Measurements from ENCODE around the gene SLC39A11.

GRCh38 chr17:72996791-72997190 is 95.7 kb downstream of the SLC39A11 start:
- no peak for TF ChIP-seq POLR2AphosphoS5 (IDR thresholded peaks at IDR 0.05; ENCODE audit: low read depth, low read length)
- TF ChIP-seq CTCF (IDR thresholded peaks at IDR 0.05 in 2 of 3, conservative IDR thresholded peaks at IDR 0.05 in 1 of 3; ENCODE audit: borderline replicate concordance in 1 of 3, insufficient read depth in 1 of 3, low read depth in 2 of 3, low read length in 2 of 3) = no peak
- no peak for TF ChIP-seq MAX (IDR thresholded peaks at IDR 0.05)
- no peak for TF ChIP-seq ELF1 (IDR thresholded peaks at IDR 0.05; ENCODE audit: borderline replicate concordance, low read depth)
- no peak for TF ChIP-seq ATF3 (IDR thresholded peaks at IDR 0.05)
- no peak for TF ChIP-seq CEBPB (IDR thresholded peaks at IDR 0.05; ENCODE audit: low read depth)
- no peak for TF ChIP-seq POLR2A (IDR thresholded peaks at IDR 0.05; ENCODE audit: borderline replicate concordance, extremely low read depth, insufficient read depth, insufficient read length)
- no peak for TF ChIP-seq EZH2 (IDR thresholded peaks at IDR 0.05)
